OCI-LY7 (cell line): ENCODE measurements around the gene GRK6. TPM values are rescaled to one million over a fixed set of nuclear protein-coding genes. Genes with fewer than 3 reads are reported as not detected.

Source experiments
- BruUV-seq: library from RNA; stranded (reverse); fragments of 400-500 nt; replicated peaks from 2 replicates; lab custom pipeline; 2021; lab: Mats Ljungman, UMichigan
- CTCF ChIA-PET: fragments of 300-600 bp; sonication (Branson Sonifier 250); formaldehyde crosslinking; loops from one replicate; lab custom pipeline; 2022; ENCODE audit warnings: antibody characterized with exemption; ENCODE audit not compliant: unreplicated experiment; lab: Charles Lee
- POLR2A ChIA-PET: fragments of 300-600 bp; sonication (Branson Sonifier 250); formaldehyde crosslinking; loops from one replicate; lab custom pipeline; 2022; ENCODE audit warnings: antibody characterized with exemption; lab: Charles Lee
- DNase-seq: peaks from one replicate; pipeline ENCODE4 v3.0.0-alpha.2; 2015; ENCODE audit warnings: low spot score
- H2AFZ ChIP-seq: fragments of 200-600 bp; sonication (generic), shearing (Covaris generic); 2 replicates; pipeline ENCODE4 v1.6.1; 2014; ENCODE audit warnings: mild to moderate bottlenecking, antibody characterized with exemption, low read length, moderate library complexity
- H3K27ac ChIP-seq: fragments of 200-600 bp; sonication (generic); 2 replicates; pipeline ENCODE4 v1.5.1; 2014; ENCODE audit warnings: mixed run types, low read depth, mild to moderate bottlenecking, moderate library complexity, low read length, inconsistent platforms; ENCODE audit not compliant: poor library complexity, severe bottlenecking
- H3K36me3 ChIP-seq: fragments of 200-600 bp; sonication (generic); 2 replicates; pipeline ENCODE4 v1.6.1; 2014; ENCODE audit warnings: mild to moderate bottlenecking, antibody characterized with exemption, low read length, moderate library complexity, mixed read lengths; ENCODE audit not compliant: insufficient read depth
- H3K4me1 ChIP-seq: fragments of 200-600 bp; sonication (generic); 2 replicates; pipeline ENCODE4 v1.5.1; 2014; ENCODE audit warnings: mild to moderate bottlenecking, low read length; ENCODE audit not compliant: insufficient read depth, poor library complexity, severe bottlenecking
- H3K4me2 ChIP-seq: fragments of 200-600 bp; sonication (generic); 2 replicates; pipeline ENCODE4 v1.6.1; 2014; ENCODE audit warnings: mild to moderate bottlenecking, low read length
- H3K4me3 ChIP-seq: fragments of 200-600 bp; sonication (generic); 2 replicates; pipeline ENCODE4 v1.5.1; 2014; ENCODE audit warnings: mild to moderate bottlenecking, low read depth, low read length; ENCODE audit not compliant: poor library complexity, severe bottlenecking
- H3K79me2 ChIP-seq: fragments of 200-600 bp; sonication (generic); 2 replicates; pipeline ENCODE4 v1.6.1; 2016; ENCODE audit warnings: low read depth, mild to moderate bottlenecking, low read length, moderate library complexity, mixed read lengths; ENCODE audit not compliant: insufficient read depth
- H3K9me2 ChIP-seq: fragments of 200-600 bp; sonication (generic); 2 replicates; pipeline ENCODE4 v1.6.1; 2016; ENCODE audit warnings: mild to moderate bottlenecking, low read length, mixed read lengths; ENCODE audit not compliant: insufficient read depth
- H3K9me3 ChIP-seq: fragments of 200-600 bp; sonication (generic); 2 replicates; pipeline ENCODE4 v1.6.1; 2014; ENCODE audit warnings: mild to moderate bottlenecking, mixed run types, low read length, mixed read lengths
- H4K20me1 ChIP-seq: fragments of 200-600 bp; sonication (generic); 2 replicates; pipeline ENCODE4 v1.6.1; 2014; ENCODE audit warnings: mild to moderate bottlenecking, antibody characterized with exemption, low read length, moderate library complexity, mixed read lengths; ENCODE audit not compliant: insufficient read depth
- EZH2phosphoT487 ChIP-seq: fragments of 200-600 bp; sonication (generic); IDR thresholded peaks from 2 replicates; pipeline ENCODE4 v1.6.1; 2018; ENCODE audit warnings: low read depth, borderline replicate concordance, mild to moderate bottlenecking, mixed run types, antibody characterized with exemption, low read length, moderate library complexity, mixed read lengths
- intact Hi-C: fragments of 100-400 bp; cut with micrococcal nuclease; formaldehyde crosslinking; loops from one replicate; pipeline ENCODE4 v1.10.0; 2022; ENCODE audit not compliant: unreplicated experiment
- total RNA-seq, 2 experiments: library from RNA; depleted of rRNA in 1 of 2; stranded (reverse); fragments of >200 nt in 1 of 2; shearing (Covaris generic) in 1 of 2; gene quantifications; 2 replicates each; pipeline ENCODE4 v1.2.3, GENCODE V29; 2014 to 2022
- TF ChIP-seq, protein P1 (sequence below): fragments of 200-600 bp; sonication (generic); conservative IDR thresholded peaks from 2 replicates; pipeline ENCODE4 v1.5.1; 2014; ENCODE audit warnings: mild to moderate bottlenecking, antibody characterized with exemption, low read length, moderate library complexity, mixed read lengths

Gene GRK6
- total RNA-seq, 2 experiments from 2014 or later: 46.2 to 99.4 TPM

DNA sequence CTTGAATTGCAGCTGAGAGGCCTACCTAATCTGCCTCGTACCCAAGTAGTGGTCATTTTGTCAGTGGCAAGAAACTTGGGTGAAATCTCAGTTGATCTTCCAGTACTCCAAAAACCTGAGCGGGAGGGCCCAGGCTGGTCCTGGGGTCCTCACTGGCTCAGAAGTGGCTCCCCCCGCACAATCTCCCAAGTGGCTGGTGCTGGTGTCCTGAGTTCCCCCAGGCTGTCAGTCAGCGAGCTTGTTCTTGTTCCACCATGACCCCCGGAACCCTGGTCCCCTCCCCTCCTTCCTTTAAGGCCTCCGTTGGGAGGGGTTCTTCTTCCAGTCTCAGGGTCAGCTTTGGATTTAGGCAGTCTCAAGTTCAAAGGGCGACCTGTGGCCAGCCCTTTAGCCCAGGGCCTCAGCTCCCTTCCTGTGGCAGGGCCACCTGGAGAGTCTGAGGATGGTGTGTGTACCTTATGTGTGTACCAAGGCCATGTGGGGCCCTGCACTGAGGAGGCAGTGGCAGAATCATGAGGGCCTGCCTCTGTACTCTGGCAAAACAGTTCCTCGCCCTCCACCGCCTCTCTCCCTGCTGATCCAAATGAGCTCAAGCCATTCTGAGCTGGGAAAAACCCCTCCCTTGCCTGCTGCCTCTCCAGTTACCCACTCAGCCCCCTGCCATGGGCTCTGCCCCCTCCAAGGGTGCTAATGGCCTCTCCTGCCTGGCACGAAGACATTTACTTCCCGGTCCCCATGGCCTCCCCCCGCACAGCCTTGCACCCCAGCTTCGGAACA, 51.4 kb downstream of the GRK6 start:
- Histone ChIP-seq H3K4me1 (peaks cover under 1% of the 10 kb centered on the region), H3K36me3 (no peaks in the 10 kb centered on the region), H4K20me1 (no peaks in the 10 kb centered on the region), H3K4me3 (no peak overlapping the region), H3K4me2 (no peak overlapping the region), H3K9me3 (no peaks in the 10 kb centered on the region), H3K27ac (no peak overlapping the region), H2AFZ (no peak overlapping the region), H3K79me2 (no peaks in the 10 kb centered on the region), H3K9me2 (no peaks in the 10 kb centered on the region)
- ChIA-PET POLR2A (interaction anchor here (0.6 to 1.6 kb wide), 2 partner anchors 31 to 56 kb away, joined by 3 to 4 read pairs; no protein-coding TSS in a partner anchor), CTCF (no interaction called here)
- no TSS peak for BruUV-seq
- TF ChIP-seq, protein P1, sequence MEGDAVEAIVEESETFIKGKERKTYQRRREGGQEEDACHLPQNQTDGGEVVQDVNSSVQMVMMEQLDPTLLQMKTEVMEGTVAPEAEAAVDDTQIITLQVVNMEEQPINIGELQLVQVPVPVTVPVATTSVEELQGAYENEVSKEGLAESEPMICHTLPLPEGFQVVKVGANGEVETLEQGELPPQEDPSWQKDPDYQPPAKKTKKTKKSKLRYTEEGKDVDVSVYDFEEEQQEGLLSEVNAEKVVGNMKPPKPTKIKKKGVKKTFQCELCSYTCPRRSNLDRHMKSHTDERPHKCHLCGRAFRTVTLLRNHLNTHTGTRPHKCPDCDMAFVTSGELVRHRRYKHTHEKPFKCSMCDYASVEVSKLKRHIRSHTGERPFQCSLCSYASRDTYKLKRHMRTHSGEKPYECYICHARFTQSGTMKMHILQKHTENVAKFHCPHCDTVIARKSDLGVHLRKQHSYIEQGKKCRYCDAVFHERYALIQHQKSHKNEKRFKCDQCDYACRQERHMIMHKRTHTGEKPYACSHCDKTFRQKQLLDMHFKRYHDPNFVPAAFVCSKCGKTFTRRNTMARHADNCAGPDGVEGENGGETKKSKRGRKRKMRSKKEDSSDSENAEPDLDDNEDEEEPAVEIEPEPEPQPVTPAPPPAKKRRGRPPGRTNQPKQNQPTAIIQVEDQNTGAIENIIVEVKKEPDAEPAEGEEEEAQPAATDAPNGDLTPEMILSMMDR: no peak
- TF ChIP-seq EZH2phosphoT487: no peak
- intact Hi-C loops: no loop called here
- DNase-seq: no peak

DNA sequence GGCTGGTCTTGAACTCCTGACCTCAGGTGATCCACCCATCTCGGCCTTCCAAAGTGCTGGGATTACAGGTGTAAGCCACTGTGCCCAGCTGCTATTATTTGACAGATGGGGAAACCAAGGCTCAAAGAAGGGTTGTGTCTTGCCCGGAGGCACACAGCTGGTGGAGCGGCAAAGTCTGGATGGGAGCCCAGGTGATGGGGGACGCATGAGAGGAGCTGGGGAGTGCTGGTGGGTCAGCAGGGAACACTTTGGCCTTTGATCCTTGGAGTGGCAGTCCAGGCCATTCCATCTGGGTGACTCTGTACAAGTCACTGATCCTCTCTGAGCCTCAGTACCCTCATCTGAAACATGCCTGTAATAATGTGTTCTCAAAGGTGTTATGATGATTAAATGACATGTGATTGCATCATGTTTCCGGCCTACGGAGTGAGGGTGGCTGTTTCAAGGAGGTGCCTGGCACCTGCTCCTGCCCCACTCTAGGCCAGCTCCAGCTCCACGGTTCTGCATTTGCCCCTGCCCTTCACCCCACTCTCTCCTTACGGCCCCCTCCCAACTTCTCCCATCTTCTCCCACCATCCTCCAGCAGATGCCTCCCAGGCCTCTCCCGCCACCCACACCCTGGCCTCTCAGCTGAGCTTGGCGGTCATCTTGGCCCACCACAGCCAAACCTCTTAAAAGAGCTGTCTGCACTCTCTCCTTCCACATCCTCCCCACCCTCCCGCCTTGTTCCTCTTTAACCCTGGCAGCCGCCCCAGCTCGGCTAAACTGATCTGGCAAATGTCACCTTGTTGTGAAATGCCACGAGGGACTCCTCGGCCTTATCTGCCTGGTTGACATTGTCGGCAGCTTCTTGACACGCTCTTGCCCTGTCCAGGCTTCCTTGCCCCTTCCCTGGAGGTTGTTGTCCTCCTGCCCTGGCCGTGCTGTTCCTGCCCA, 52.5 kb downstream of the GRK6 start:
- Histone ChIP-seq H3K4me3 (no peak overlapping the region), H3K4me1 (no peaks in the 10 kb centered on the region), H3K36me3 (no peaks in the 10 kb centered on the region), H2AFZ (no peak overlapping the region), H4K20me1 (no peaks in the 10 kb centered on the region), H3K9me2 (no peaks in the 10 kb centered on the region), H3K4me2 (no peak overlapping the region), H3K79me2 (no peaks in the 10 kb centered on the region), H3K9me3 (no peaks in the 10 kb centered on the region), H3K27ac (no peak overlapping the region)
- DNase-seq: no peak
- ChIA-PET CTCF (no interaction called here), POLR2A (interaction anchor here (0.6 to 1.6 kb wide), 2 partner anchors 30 to 55 kb away, joined by 3 to 4 read pairs; no protein-coding TSS in a partner anchor)
- intact Hi-C loops: no loop called here
- no TSS peak for BruUV-seq
- no peak for TF ChIP-seq EZH2phosphoT487
- TF ChIP-seq, protein P1: no peak
